HepG2 (cell line): ENCODE results near the gene RERE.

Source experiments
- CBX2 ChIP-seq, 2 experiments: fragments of 200-600 bp in 1 of 2; sonication (generic); formaldehyde crosslinking in 1 of 2; IDR thresholded peaks; 2 replicates each; pipeline versions ENCODE4 v1.7.0 to v1.8.1; 2018 to 2022; ENCODE audit warnings: low read depth in 2 of 2, low read length in 1 of 2, mild to moderate bottlenecking in 1 of 2, missing genetic modification reagents in 1 of 2
- USF2 ChIP-seq, 2 experiments: sonication (generic) in 1 of 2; formaldehyde crosslinking in 1 of 2; IDR thresholded peaks; 2 replicates each; pipeline versions ENCODE4 v1.5.1 to v1.6.1; 2011 to 2020; ENCODE audit warnings: borderline replicate concordance in 1 of 2, low read depth in 1 of 2, low read length in 1 of 2, mild to moderate bottlenecking in 1 of 2, missing genetic modification reagents in 1 of 2, moderate library complexity in 1 of 2
- TF ChIP-seq, protein P1 (sequence below): sonication (generic); formaldehyde crosslinking; IDR thresholded peaks from 2 replicates; pipeline ENCODE4 v1.5.0; 2020; ENCODE audit warnings: mild to moderate bottlenecking, missing genetic modification reagents, moderate library complexity

DNA sequence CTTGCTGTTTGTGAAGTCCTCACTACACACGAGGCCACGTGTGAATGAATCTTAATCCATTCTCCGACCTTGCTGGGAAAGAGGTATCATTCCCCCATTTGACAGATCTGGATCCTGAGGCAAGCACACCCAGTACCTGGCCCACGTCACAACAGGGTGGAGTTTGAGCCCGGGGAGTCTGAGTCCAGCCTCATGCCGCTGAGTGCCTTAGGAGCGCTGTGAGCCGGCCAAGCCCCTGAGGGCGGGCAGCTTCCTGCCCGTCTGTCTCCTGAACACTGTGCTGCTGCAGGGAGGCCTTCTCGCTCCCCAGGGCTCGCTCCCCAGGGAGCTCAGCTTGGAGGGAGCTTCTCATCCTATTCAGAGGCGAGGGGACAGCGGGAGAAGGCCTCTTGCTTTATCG, 469.8 kb downstream of the RERE start:
- TF ChIP-seq USF2 (IDR thresholded peaks at IDR 0.05; ENCODE audit: low read depth, low read length) (no peak), USF2 (CRISPR knock-in tag; IDR thresholded peaks at IDR 0.05; ENCODE audit: borderline replicate concordance) (no peak), CBX2 (IDR thresholded peaks at IDR 0.05; ENCODE audit: low read depth, low read length) (no peak), CBX2 (CRISPR knock-in tag; IDR thresholded peaks at IDR 0.05; ENCODE audit: low read depth) (no peak)
- TF ChIP-seq, protein P1, sequence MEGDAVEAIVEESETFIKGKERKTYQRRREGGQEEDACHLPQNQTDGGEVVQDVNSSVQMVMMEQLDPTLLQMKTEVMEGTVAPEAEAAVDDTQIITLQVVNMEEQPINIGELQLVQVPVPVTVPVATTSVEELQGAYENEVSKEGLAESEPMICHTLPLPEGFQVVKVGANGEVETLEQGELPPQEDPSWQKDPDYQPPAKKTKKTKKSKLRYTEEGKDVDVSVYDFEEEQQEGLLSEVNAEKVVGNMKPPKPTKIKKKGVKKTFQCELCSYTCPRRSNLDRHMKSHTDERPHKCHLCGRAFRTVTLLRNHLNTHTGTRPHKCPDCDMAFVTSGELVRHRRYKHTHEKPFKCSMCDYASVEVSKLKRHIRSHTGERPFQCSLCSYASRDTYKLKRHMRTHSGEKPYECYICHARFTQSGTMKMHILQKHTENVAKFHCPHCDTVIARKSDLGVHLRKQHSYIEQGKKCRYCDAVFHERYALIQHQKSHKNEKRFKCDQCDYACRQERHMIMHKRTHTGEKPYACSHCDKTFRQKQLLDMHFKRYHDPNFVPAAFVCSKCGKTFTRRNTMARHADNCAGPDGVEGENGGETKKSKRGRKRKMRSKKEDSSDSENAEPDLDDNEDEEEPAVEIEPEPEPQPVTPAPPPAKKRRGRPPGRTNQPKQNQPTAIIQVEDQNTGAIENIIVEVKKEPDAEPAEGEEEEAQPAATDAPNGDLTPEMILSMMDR (CRISPR knock-in tag), result no peak
